Thyroid gland (tissue), 4 donors: ENCODE results near the gene RNU5D-1. TPM values are rescaled to one million over a fixed set of nuclear protein-coding genes. Genes with fewer than 3 reads are reported as not detected.

Source experiments
- DNase-seq, 2 donors: peaks; one replicate each; pipeline ENCODE4 v3.0.0-alpha.2; 2019
- H3K27ac ChIP-seq, 3 donors: fragments of 200-600 bp; sonication (generic); 1 replicate in 2 of 3; 2 replicates in 1 of 3; pipeline ENCODE4 v1.5.1; 2016 to 2019; ENCODE audit warnings: mild to moderate bottlenecking in 1 of 3, moderate library complexity in 1 of 3
- H3K27me3 ChIP-seq: fragments of 200-600 bp; sonication (generic); one replicate; pipeline ENCODE4 v1.5.1; 2019
- H3K36me3 ChIP-seq, 2 donors: fragments of 200-600 bp; sonication (generic); one replicate each; pipeline ENCODE4 v1.5.1; 2016 to 2019
- H3K4me1 ChIP-seq, 2 donors: fragments of 200-600 bp; sonication (generic); one replicate each; pipeline ENCODE4 v1.5.1; 2017 to 2019
- H3K4me3 ChIP-seq, 3 donors: fragments of 200-600 bp; sonication (generic); replicated peaks in 1 of 3; 1 replicate in 2 of 3; 2 replicates in 1 of 3; pipeline ENCODE4 v1.5.1; 2016; ENCODE audit warnings: mild to moderate bottlenecking in 1 of 3
- H3K9me3 ChIP-seq: fragments of 200-600 bp; sonication (generic); one replicate; pipeline ENCODE4 v1.5.1; 2017
- POLR2A ChIP-seq, 2 donors: fragments of 450-650 bp; IDR thresholded peaks; one replicate each; pipeline ENCODE4 v1.6.1; 2017; ENCODE audit warnings: antibody characterized with exemption in 2 of 2, mild to moderate bottlenecking in 2 of 2, moderate library complexity in 1 of 2
- WGBS, 2 donors: methylation state at CpG; one replicate each; pipeline ENCODE4 v1.1.5; 2017; 5-methylcytosine and 5-hydroxymethylcytosine counted together
- intact Hi-C: fragments of 100-400 bp; cut with DNase I; formaldehyde crosslinking; loops from one replicate; pipeline ENCODE4 v1.15.1; 2023
- total RNA-seq, 4 donors: library from RNA; depleted of rRNA; stranded (reverse); fragments of >200 nt; gene quantifications; one replicate each; pipeline ENCODE4 v1.2.3, GENCODE V29; 2016
- TF ChIP-seq, protein P1 (sequence below), 6 experiments: fragments of 200-600 bp in 3 of 6; fragments of 450-650 bp in 3 of 6; sonication (generic) in 3 of 6; IDR thresholded peaks; one replicate each; pipeline ENCODE4 v1.5.1; 2016 to 2019; ENCODE audit warnings: antibody characterized with exemption in 6 of 6, mild to moderate bottlenecking in 2 of 6, inconsistent platforms in 1 of 6, moderate library complexity in 1 of 6

The RNU5D-1 gene
- total RNA-seq, 4 donors from 2014 or later = not detected

DNA sequence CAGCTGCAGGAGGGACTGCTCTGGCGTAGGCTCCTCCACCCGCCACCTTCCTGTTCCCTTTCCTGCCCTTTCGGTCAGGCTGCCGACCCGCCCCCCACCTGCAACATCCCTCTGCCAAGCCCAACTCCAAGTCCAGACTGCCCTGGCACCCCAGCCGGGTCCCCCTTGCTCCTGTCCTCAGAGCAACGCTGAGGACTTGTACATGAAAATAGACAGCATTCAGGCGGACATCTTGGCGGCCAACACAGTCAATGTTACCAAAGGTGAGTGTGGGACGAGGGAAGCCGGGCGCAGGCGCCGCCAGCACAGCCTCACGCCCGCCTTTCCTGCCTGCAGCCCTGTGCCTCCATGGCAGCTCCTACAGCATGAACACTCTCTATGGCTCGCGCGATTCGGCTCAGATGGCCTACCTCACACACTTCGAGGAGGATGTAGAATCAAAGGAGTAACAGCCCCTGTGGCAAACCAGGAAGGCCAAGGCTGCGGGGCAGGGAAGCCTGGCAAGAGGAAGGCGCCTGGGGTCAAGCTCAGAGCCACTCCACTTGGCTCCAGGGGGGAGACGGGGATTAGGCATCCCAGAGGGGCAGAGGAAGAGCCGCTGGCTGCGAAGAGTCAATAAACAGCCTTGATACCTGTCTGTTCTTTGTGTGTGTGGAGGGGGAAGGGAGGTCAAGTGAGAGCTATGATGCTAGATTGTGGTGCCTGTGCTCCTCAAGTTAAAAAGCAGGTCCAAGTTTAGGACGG is 5.8 kb downstream of the RNU5D-1 start:
- DNase-seq = no peak
- H3K36me3 ChIP-seq = no peaks in the 10 kb centered on the region
- H3K27ac ChIP-seq = no peak overlapping the region
- H3K27me3 ChIP-seq = no peaks in the 10 kb centered on the region
- 82 to 90% methylated on average over 25 to 27 of the region's 27 CpGs for WGBS, 2 donors
- no peak for TF ChIP-seq POLR2A (IDR thresholded peaks at IDR 0.05)
- TF ChIP-seq, protein P1, sequence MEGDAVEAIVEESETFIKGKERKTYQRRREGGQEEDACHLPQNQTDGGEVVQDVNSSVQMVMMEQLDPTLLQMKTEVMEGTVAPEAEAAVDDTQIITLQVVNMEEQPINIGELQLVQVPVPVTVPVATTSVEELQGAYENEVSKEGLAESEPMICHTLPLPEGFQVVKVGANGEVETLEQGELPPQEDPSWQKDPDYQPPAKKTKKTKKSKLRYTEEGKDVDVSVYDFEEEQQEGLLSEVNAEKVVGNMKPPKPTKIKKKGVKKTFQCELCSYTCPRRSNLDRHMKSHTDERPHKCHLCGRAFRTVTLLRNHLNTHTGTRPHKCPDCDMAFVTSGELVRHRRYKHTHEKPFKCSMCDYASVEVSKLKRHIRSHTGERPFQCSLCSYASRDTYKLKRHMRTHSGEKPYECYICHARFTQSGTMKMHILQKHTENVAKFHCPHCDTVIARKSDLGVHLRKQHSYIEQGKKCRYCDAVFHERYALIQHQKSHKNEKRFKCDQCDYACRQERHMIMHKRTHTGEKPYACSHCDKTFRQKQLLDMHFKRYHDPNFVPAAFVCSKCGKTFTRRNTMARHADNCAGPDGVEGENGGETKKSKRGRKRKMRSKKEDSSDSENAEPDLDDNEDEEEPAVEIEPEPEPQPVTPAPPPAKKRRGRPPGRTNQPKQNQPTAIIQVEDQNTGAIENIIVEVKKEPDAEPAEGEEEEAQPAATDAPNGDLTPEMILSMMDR (IDR thresholded peaks at IDR 0.05) = no peak
- no peaks in the 10 kb centered on the region for H3K9me3 ChIP-seq
- H3K4me3 ChIP-seq = no peak overlapping the region
- intact Hi-C loops = loop anchor here (10.0 kb wide), 1 partner anchor 60 kb away; the partner anchor contains the start of gene BEST4
- peaks cover 4 to 5% of the 10 kb centered on the region in 2 donors for H3K4me1 ChIP-seq

DNA sequence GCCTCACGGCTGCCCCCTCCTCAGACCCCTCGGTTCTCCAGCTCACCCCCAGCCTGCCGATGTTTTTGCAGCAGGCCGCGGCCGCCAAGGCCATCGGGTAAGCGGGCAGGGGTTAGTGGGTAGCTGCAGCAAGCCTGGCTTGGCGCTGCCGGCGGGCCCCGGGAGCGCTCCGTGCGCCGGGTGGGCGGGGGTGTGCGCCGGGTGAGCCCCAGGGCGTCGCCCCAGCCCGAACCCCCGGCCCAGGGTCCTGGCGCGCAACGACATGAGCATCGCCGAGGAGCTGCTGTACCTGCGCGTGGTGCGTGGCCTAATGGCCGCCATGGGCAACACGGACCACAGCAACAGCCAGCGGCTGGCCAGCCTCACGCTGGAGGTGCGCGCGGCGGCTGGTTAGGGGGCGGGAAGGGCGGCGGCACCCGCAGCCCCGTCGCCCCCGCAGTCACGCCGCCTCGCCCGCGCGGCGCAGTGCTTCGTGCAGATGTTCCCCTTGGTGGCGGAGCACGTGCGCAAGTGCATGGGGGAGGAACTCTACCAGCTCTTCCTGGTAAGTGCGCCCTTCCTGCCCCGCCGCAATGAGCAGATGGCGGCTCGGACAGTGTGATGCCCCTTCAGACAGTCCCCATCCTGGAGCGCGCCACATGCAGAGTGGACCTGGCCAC is 6.5 kb downstream of the RNU5D-1 start:
- TF ChIP-seq POLR2A (IDR thresholded peaks at IDR 0.05) = no peak
- TF ChIP-seq, protein P1 (IDR thresholded peaks at IDR 0.05) = no peak
- no peak for DNase-seq
- no peaks in the 10 kb centered on the region for H3K9me3 ChIP-seq
- peaks cover 0 to 3% of the 10 kb centered on the region in 2 donors for H3K4me1 ChIP-seq
- intact Hi-C loops = loop anchor here (10.0 kb wide), 1 partner anchor 60 kb away; the partner anchor contains the start of gene BEST4
- no peaks in the 10 kb centered on the region for H3K27me3 ChIP-seq
- no peak overlapping the region for H3K27ac ChIP-seq
- 77 to 88% methylated on average over 10 to 19 of the region's 64 CpGs for WGBS, 2 donors
- no peaks in the 10 kb centered on the region for H3K36me3 ChIP-seq
- no peak overlapping the region for H3K4me3 ChIP-seq

DNA sequence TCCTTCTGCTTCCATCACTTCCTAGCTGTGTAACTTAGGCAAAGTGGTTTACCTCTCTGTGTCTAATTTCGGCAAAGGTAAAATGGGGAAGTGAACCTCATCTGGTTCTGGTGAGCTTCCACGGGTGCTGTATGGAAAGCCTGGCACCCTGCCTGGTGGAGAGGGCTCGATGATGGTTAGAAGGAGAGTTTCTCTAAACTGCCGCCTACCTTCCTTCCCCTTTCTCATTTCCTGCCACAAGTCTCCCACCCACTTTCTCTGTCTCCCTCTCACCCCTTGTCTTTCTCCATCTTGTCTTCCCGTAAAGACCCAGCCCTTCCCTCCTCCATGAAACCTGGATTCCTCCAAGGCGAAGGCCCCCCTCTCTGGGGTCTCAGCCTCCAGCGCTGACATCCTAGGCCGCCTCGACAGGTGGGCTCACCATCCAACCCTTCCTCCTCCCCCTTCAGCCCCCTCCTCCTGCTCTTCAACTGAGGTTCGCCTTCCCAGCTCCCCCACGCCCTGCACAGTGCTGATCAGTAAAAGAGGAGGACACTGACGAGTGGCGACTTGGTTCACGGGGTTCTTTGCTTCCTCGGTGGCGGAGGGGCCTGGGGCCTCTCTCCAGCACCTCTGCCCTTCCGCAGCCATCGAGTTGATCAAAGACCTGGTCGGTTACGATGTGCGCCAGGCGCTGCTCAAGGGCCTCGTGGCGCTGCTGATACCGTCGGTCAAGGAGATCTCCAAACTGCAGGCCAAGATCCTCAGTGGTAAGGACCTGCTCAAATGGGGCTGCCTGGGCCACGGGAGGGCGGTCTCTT is 7.3 kb downstream of the RNU5D-1 start:
- no peaks in the 10 kb centered on the region for H3K4me1 ChIP-seq
- H3K4me3 ChIP-seq = no peak overlapping the region
- H3K27ac ChIP-seq = no peak overlapping the region
- no peaks in the 10 kb centered on the region for H3K27me3 ChIP-seq
- DNase-seq = no peak
- 80 to 90% methylated on average over 23 to 26 of the region's 28 CpGs for WGBS, 2 donors
- H3K9me3 ChIP-seq = no peaks in the 10 kb centered on the region
- intact Hi-C loops = loop anchor here (10.0 kb wide), 1 partner anchor 61 kb away; the partner anchor contains the start of gene BEST4
- no peaks in the 10 kb centered on the region for H3K36me3 ChIP-seq
- no peak for TF ChIP-seq POLR2A (IDR thresholded peaks at IDR 0.05)

DNA sequence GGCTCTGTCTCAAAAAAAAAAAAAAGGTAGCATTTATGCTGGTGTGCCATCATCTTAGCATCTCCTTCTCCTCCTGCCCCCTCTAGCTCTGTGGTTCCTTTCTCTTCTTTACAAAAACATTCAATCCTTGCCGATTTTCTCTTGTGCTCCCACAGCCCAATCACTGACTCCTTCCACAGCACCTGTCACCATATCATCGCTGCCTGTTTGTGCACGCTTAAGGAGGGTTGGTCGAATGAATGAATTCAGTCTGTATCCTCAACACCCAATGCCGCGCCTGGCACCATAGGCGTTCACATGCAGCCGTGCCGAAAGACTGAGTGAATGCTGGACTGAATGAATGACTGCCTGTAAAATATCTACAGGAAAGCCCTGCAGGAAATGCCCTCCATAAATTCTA is 7.9 kb downstream of the RNU5D-1 start:
- 83 to 85% methylated on average over 9 of the region's 9 CpGs for WGBS, 2 donors
- intact Hi-C loops = loop anchor here (10.0 kb wide), 1 partner anchor 62 kb away; the partner anchor contains the start of gene BEST4
- no peaks in the 10 kb centered on the region for H3K27me3 ChIP-seq
- H3K36me3 ChIP-seq = no peaks in the 10 kb centered on the region
- no peaks in the 10 kb centered on the region for H3K4me1 ChIP-seq
- H3K4me3 ChIP-seq = no peak overlapping the region
- DNase-seq = no peak
- H3K27ac ChIP-seq = no peak overlapping the region
- TF ChIP-seq POLR2A (IDR thresholded peaks at IDR 0.05) = no peak
- TF ChIP-seq, protein P1 (IDR thresholded peaks at IDR 0.05) = no peak
- H3K9me3 ChIP-seq = no peaks in the 10 kb centered on the region
